GM18861 (cell line): ENCODE results near the gene ACOX3.

Experiments used
- ATAC-seq: cut with Tn5 transposase; IDR thresholded peaks from one replicate; pipeline ENCODE4 v1.9.1; 2021; ENCODE audit not compliant: unreplicated experiment

The ACOX3 gene

GRCh38 chr4:8468746-8469535, 28.4 kb upstream of the ACOX3 start:
- ATAC-seq = no peak

GRCh38 chr4:8467016-8467415, 26.5 kb upstream of the ACOX3 start:
- ATAC-seq = no peak

- no peak for ATAC-seq
Measured at GRCh38 chr4:8465615-8466611, 25.4 kb upstream of the ACOX3 start.

GRCh38 chr4:8464381-8464780, 23.9 kb upstream of the ACOX3 start:
- no peak for ATAC-seq

- no peak for ATAC-seq
Measured at GRCh38 chr4:8463811-8464210, 23.3 kb upstream of the ACOX3 start.

- ATAC-seq = no peak
Measured at GRCh38 chr4:8461616-8462015, 21.1 kb upstream of the ACOX3 start.

GRCh38 chr4:8461086-8461485, 20.6 kb upstream of the ACOX3 start:
- ATAC-seq = no peak

- no peak for ATAC-seq
Measured at GRCh38 chr4:8459867-8460445, 19.4 kb upstream of the ACOX3 start.

- no peak for ATAC-seq
Measured at GRCh38 chr4:8457646-8458252, 17.2 kb upstream of the ACOX3 start.

GRCh38 chr4:8453957-8454356, 13.4 kb upstream of the ACOX3 start:
- ATAC-seq = no peak

- no peak for ATAC-seq
Measured at GRCh38 chr4:8451440-8452182, 11.1 kb upstream of the ACOX3 start.

- ATAC-seq = no peak
Measured at GRCh38 chr4:8446122-8446521, 5.6 kb upstream of the ACOX3 start.

- no peak for ATAC-seq
Measured at GRCh38 chr4:8443801-8444200, 3.3 kb upstream of the ACOX3 start.

- ATAC-seq = no peak
Measured at GRCh38 chr4:8442596-8443358, 2.3 kb upstream of the ACOX3 start.

- no peak for ATAC-seq
Measured at GRCh38 chr4:8441499-8442091, 1.1 kb upstream of the ACOX3 start.

GRCh38 chr4:8439914-8440491, 520 bp downstream of the ACOX3 start:
- ATAC-seq = peak; percentile 25

GRCh38 chr4:8439168-8439567, 1.4 kb downstream of the ACOX3 start:
- ATAC-seq = no peak

GRCh38 chr4:8438743-8439142, 1.8 kb downstream of the ACOX3 start:
- ATAC-seq = no peak

- ATAC-seq = no peak
Measured at GRCh38 chr4:8437281-8437680, 3.2 kb downstream of the ACOX3 start.
